Stomach (tissue), 4 donors: Measurements from ENCODE around the gene STRN.

Source experiments
- CTCF ChIP-seq, 7 experiments: fragments of 450-650 bp in 4 of 7; fragments of 200-600 bp in 3 of 7; sonication (generic) in 3 of 7; IDR thresholded peaks; one replicate each; pipeline ENCODE4 v1.5.1; 2016 to 2019; ENCODE audit warnings: antibody characterized with exemption in 7 of 7, control low read depth in 2 of 7, mild to moderate bottlenecking in 1 of 7
- POLR2A ChIP-seq, 4 donors: fragments of 450-650 bp; IDR thresholded peaks; one replicate each; pipeline ENCODE4 v1.6.1; 2016; ENCODE audit warnings: antibody characterized with exemption in 4 of 4, control low read depth in 2 of 4, mild to moderate bottlenecking in 1 of 4, moderate library complexity in 1 of 4
- POLR2AphosphoS5 ChIP-seq, 3 donors: sonication (generic); formaldehyde crosslinking; IDR thresholded peaks; one replicate each; pipeline ENCODE4 v1.6.1; 2016; ENCODE audit warnings: antibody characterized with exemption in 3 of 3

DNA sequence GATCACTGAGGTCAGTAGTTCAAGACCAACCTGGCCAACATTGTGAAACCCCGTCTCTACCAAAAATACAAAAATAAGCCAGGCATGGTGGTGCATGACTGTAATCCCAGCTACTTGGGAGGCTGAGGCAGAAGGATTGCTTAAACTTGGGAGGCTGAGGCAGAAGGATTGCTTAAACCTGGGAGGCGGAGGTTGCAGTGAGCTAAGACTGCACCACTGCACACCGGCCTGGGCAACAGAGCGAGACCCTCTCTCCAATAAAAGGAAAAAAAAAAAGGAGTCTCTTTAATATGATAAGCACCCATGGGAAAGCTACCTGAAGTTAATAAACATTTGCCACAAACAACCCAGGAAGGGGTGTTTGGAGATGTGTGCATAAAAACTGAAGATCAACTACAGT, 2.6 kb downstream of the STRN start:
- TF ChIP-seq CTCF (IDR thresholded peaks at IDR 0.05): no peak
- TF ChIP-seq POLR2A (IDR thresholded peaks at IDR 0.05): no peak
- no peak for TF ChIP-seq POLR2AphosphoS5 (IDR thresholded peaks at IDR 0.05)
